Measurements from ENCODE around the gene NEAT1.

NEAT1 gene

GRCh38 chr11:65419460-65419771, 3.2 kb upstream of the NEAT1 start:
- peak overlapping the region; percentile 68; the same call in 1 of the 2 replicates for H3K4me3 ChIP-seq (ENCODE audit: low read length)
- no peak for TF ChIP-seq ZNF274 (IDR thresholded peaks at IDR 0.05; ENCODE audit: low read depth, low read length)

DNA sequence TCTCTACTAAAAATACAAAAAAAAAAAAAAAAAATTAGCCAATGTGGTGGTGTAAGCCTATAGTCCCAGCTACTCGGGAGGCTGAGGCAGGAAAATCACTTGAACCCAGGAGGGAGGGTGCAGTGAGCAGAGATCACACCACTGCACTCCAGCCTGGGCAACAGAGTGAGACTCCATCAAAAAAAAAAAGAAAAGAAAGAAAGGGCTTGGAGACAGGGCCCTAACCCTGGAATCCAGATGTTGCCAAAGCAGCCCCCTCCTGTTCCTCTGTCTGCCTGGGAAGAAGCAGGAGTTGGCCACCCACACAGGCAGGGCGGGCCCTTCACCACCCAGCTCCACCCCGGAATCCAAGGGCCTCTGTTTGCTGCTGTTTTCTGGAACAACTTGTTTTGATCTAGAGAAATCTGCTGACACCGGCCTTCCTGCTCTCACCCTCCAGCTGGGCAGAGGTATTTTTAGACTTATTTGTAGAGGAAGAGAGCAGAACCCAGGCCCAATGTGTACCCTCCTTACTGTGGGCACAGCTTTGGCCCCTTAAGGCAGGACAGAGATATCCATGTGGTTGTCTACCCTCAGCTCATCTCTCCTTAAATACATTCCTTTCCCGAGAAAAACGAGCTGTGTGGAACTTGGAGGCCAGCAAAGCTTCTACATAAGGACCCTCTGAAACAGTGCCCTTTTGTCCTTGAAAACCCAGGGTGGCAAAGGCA, 2.7 kb upstream of the NEAT1 start:
- peak overlapping the region; percentile 68; the same call in 1 of the 2 replicates for H3K4me3 ChIP-seq (ENCODE audit: low read length)
- no peak for TF ChIP-seq ZNF274 (IDR thresholded peaks at IDR 0.05; ENCODE audit: low read depth, low read length)

DNA sequence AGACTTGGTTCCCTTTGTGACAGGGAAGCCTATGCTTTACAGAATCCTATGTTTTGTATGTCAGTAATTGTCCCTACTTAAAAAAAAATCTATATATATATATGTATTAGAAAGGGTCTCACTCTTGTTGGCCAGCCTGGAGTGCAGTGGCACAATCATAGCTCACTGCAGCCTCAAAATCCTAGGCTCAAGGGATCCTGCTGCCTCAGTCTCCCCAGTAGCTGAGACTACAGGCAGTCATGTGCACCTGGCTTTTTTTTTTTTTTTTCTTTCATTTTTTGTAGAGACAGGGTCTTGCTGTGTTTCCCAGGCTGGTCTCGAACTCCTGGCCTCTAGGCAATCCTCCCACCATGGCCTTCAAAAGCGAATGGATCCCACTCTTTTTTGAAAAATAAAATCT, 2.1 kb upstream of the NEAT1 start:
- no peak for TF ChIP-seq ZNF274 (IDR thresholded peaks at IDR 0.05; ENCODE audit: low read depth, low read length)
- H3K4me3 ChIP-seq (ENCODE audit: low read length), result peak overlapping the region; percentile 76; the same call in 1 of the 2 replicates

DNA sequence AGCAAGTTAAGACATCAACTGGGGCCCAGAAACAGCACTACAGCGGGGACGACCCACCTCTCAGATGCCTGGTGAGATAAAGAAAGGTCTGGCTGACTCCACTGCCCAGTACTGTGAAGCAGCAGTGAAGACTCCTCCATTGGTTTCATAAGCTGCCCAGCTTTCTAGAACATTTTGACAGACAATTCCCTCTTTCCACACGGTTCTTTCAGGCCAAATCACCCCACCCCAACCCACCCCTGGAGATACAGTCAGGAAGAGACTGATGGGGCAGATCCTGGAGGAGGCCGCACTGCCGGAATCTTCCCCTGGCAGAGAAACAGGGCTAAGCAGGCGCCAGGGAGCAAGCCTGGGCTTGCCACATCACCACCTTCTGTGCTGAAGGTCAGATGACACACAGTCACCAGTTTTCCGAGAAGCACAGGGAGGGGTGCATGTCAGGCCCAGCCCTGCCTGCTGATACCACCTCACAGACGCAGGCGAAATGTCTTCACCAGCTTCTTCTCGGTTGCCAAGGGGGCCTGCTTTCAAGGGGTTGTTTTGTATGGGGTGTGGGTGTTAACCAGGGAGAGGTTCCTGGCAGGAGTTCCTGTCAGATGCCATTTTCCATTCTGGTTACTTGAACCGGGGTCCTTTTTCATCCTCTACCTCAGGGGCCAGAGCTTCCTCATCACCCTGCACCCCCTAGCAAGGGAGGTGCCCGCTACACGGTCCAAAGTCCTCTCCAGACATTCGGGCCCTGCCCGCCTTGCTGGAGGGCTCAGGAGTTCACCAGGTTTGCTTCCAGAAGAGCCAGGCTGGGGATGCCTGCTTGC, 1.4 kb upstream of the NEAT1 start:
- peak overlapping the region; percentile 76; the same call in 1 of the 2 replicates for H3K4me3 ChIP-seq (ENCODE audit: low read length)
- no peak for TF ChIP-seq ZNF274 (IDR thresholded peaks at IDR 0.05; ENCODE audit: low read depth, low read length)

- no peak for TF ChIP-seq ZNF274 (IDR thresholded peaks at IDR 0.05; ENCODE audit: low read depth, low read length)
- peak overlapping the region; percentile 99; the same call in 1 of the 2 replicates for H3K4me3 ChIP-seq (ENCODE audit: low read length)
Observed at GRCh38 chr11:65421794-65422632, 585 bp upstream of the NEAT1 start.

- TF ChIP-seq ZNF274 (IDR thresholded peaks at IDR 0.05; ENCODE audit: low read depth, low read length), result no peak
- H3K4me3 ChIP-seq (ENCODE audit: low read length), result peak overlapping the region; percentile 99
Observed at GRCh38 chr11:65423516-65424204, 1.1 kb downstream of the NEAT1 start.

DNA sequence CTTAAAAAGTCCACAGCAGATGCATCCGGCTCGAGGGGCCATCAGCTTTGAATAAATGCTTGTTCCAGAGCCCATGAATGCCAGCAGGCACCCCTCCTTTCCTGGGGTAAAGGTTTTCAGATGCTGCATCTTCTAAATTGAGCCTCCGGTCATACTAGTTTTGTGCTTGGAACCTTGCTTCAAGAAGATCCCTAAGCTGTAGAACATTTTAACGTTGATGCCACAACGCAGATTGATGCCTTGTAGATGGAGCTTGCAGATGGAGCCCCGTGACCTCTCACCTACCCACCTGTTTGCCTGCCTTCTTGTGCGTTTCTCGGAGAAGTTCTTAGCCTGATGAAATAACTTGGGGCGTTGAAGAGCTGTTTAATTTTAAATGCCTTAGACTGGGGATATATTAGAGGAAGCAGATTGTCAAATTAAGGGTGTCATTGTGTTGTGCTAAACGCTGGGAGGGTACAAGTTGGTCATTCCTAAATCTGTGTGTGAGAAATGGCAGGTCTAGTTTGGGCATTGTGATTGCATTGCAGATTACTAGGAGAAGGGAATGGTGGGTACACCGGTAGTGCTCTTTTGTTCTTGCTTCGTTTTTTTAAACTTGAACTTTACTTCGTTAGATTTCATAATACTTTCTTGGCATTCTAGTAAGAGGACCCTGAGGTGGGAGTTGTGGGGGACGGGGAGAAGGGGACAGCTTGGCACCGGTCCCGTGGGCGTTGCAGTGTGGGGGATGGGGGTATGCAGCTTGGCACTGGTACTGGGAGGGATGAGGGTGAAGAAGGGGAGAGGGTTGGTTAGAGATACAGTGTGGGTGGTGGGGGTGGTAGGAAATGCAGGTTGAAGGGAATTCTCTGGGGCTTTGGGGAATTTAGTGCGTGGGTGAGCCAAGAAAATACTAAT, 1.9 kb downstream of the NEAT1 start:
- peak overlapping the region; percentile 99 for H3K4me3 ChIP-seq (ENCODE audit: low read length)
- TF ChIP-seq ZNF274 (IDR thresholded peaks at IDR 0.05; ENCODE audit: low read depth, low read length), result no peak

- peak overlapping the region; percentile 99 for H3K4me3 ChIP-seq (ENCODE audit: low read length)
- TF ChIP-seq ZNF274 (IDR thresholded peaks at IDR 0.05; ENCODE audit: low read depth, low read length), result no peak
Observed at GRCh38 chr11:65425105-65425970, 2.7 kb downstream of the NEAT1 start.

- H3K4me3 ChIP-seq (ENCODE audit: low read length), result peak overlapping the region; percentile 99
- no peak for TF ChIP-seq ZNF274 (IDR thresholded peaks at IDR 0.05; ENCODE audit: low read depth, low read length)
Observed at GRCh38 chr11:65425971-65426838, 3.6 kb downstream of the NEAT1 start.

DNA sequence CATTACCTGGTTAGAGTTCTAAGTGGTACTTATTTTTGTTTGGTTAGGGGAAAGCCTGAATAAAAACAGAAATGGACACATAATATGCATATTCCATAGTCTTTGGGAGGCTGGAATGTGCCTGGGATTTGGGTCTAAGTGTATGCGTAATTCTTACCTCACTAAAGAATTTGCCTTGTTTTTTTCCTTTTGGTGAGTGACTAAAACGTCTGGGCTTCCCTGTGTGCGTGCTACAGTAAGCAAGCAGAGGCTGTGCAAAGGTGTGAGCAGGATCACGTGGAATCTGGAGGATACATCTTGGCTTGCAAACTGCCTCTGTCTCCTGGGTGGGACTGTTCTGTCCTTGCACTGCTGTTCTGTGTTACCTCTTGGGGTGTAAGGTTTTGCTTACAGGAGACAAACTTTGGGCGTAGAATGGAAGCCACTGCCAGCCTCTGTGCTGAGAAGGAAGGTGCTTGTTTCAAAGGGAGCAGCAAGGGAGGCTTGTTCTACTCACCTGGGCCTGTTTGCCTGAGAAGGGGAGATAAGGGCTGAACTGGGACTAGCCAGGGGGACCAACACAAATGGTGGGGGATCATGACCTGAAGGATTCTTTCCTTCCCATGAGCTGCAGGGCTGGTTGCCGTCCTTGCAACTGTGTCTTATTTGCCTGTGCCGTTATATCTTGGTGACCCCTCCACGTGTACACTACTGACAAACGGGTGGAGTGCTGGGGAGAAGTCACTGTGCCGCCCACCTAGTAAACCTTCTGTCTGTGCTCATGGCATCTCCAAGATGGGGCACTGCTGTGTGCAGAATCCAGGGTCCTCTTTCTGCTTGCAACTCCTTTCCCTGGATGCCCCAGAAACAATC, 4.5 kb downstream of the NEAT1 start:
- no peak for TF ChIP-seq ZNF274 (IDR thresholded peaks at IDR 0.05; ENCODE audit: low read depth, low read length)

More for the DNA sequence above, 4.5 kb downstream of the NEAT1 start:
- peak overlapping the region; percentile 99 for H3K4me3 ChIP-seq (ENCODE audit: low read length)
